ENCODE results near the gene THTPA.
"Not testable (repeated sequence)": the region's sequence is repeated elsewhere in the genome, so short reads cannot be mapped to it uniquely, and the experiment has no call there.

Gene THTPA

GRCh38 chr14:23568600-23569331, 12.7 kb downstream of the THTPA start:
- DNase-seq = no peak

DNA sequence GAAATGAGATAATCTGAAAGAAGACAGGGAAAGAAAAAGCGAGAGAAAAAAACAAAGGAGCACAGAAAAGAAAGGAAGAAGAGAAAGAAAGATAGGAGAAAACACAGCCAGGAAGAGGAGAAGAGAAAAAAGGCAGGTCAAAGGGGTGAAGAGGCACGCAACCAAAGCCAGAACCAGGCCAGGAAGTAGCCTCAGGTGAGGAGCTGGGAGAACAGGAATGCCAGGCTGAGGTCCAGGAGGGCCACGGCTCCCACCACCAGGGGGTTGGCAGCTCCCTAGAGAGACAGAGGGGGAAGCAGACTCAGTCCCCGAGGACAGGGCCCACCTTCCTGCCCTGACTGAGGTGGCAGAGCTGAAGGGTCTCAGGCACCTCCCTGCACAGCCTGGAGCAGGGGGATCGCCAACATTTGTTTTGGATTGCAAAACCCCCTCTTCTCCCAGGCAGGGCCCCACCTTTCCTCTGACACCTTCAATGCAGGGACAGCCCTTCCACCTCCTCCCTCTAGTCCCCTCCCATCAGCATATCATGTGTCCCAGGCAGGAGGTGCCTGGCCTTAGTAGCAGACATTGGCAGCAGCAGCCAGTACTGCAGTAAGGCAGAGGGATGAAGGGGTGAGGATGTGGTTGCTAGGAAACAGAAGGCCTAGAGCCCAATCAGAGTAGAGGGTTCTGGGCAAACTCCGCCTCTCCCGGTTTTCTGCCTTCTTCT, 13.5 kb downstream of the THTPA start:
- DNase-seq = no peak

- no peak for DNase-seq
These were observed 14.9 kb downstream of the THTPA start for GRCh38 chr14:23570806-23571483.

DNA sequence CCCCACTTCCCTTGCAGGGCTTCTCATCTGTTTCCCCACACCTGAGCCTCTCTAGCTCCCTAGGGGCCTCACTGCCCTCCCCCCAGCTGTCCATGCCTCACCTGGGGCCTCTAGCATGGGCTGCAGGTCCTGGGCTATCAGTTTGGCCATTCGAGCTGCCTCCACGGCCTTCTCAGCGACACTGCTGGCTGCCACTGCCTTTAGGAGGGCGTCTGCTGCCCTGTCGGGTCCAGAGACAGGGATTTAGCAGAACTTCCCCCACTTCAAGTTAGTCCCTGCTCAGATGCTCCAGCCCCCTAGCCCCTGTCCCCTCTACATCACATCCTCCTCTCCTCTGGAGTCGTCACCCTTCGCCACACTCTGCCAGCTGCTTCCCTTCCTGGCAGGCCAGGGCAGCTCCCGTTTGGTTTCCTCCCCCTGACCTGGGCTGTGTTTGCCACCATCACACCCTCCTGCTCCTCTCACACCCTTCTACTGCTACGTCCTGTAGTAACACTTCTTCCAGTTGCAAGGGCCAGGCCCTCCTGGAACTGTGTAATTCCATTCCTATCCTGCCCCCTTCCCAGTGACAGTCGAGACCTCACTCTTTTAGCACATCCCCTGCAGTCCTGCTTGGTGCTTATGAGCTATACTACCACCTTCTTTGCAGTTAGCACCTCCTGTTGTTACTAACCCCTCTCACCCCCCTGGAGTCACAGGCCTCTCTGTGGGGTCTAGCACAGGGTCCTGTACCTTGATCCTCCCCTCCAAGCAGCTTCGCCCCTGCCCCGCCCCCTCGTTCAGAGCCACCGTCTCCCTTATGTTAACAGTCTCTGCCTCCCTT, 15.8 kb downstream of the THTPA start:
- no peak for DNase-seq

- no peak for DNase-seq
These were observed 16.4 kb downstream of the THTPA start for GRCh38 chr14:23572524-23572828.

- DNase-seq = no peak
These were observed 16.8 kb downstream of the THTPA start for GRCh38 chr14:23572836-23573235.

- DNase-seq = no peak
These were observed 17.4 kb downstream of the THTPA start for GRCh38 chr14:23573384-23574015.

- DNase-seq = no peak
These were observed 21.1 kb downstream of the THTPA start for GRCh38 chr14:23577004-23577681.

DNA sequence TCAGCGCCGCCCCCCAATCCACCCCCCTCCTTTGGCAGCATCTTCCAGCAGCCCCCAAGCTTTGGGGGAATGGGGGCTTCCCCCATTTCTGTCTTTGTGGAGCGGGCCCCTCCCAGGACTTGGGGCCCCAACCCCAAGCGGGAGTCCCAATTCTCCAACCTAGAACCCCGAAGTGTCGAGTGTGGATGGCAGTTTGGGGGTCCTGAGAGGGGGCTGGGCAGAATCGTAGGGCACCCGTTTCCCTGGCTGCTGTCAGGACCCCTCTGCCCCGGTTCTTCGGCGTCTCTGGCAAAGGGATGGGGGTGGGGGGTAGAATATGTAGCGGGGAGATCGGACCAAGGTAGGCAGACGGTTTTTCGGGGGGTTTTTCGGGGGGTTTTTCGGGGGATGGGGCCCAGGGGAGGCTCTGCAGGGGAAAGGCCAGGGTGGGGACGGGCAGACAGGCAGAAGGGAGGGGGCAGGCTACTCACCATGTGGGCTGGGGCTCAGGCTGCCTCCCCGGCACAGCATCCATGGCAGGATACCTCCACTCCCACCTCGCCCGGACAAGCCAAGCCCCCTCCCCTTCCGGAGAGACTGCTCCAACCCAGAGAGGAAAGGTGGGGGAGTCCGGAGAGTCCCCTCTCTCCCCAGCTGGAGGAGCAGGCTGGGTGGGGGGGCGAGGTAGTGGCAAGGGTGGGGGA, 21.8 kb downstream of the THTPA start:
- no peak for DNase-seq

GRCh38 chr14:23578560-23579310, 22.7 kb downstream of the THTPA start, which contains the start of gene JPH4:
JPH4 (minus strand) TSS chr14:23578790; CDS start chr14:23577453, 1,337 bp downstream.
- no peak for DNase-seq

DNA sequence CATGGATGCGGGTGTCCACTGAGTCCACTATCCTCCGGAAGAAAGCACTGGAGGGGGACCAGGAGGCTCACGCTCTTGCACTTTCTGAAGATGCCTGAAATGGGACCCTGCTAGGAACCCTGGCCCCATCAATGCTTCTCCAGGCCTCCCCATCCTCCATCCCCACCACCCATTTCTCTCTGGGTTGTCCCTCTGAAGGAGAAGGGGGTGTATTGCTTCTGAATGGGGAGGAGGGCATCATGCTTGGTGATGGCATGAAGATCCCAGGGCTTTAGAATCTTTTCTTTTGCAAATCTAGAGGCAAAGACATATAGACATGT, 23.2 kb downstream of the THTPA start:
- DNase-seq = no peak

- no peak for DNase-seq
These were observed 23.7 kb downstream of the THTPA start for GRCh38 chr14:23579739-23580138.

DNA sequence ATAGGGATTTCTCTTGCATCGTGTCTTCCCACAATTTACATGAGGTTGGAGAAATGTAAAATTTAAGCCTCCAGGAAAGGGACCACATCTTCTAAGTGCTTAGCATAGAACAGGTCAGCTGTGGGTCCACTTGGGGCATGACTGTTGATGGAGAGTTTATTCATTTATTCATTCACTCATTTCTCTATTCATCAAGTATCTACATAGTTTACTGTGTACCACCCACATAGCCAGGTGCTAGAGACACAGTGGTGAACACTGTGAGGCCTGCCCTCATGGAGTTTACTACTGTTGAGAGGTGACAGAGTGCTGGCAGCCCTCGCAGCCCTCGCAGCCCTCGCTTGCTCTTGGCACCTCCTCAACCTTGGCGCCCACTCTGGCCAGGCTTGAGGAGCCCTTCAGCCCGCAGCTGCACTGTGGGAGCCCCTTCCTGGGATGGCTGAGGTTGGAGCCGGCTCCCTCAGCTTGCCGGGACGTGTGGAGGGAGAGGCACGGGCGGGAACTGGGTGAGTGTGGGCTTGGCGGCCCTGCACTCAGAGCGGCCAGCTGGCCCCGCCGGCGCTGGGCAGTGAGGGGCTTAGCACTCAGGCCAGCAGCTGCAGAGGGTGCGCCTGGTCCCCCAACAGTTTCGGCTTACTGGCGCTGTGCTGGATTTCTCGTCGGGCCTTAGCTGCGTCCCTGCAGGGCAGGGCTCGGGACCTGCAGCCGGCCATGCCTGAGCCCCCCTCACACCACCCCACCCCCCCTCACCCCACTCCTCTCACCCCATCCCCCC, 24.3 kb downstream of the THTPA start:
- no peak for DNase-seq

GRCh38 chr14:23580948-23581281, 24.8 kb downstream of the THTPA start:
- no peak for DNase-seq

GRCh38 chr14:23582906-23583760, 27.1 kb downstream of the THTPA start:
- no peak for DNase-seq

DNA sequence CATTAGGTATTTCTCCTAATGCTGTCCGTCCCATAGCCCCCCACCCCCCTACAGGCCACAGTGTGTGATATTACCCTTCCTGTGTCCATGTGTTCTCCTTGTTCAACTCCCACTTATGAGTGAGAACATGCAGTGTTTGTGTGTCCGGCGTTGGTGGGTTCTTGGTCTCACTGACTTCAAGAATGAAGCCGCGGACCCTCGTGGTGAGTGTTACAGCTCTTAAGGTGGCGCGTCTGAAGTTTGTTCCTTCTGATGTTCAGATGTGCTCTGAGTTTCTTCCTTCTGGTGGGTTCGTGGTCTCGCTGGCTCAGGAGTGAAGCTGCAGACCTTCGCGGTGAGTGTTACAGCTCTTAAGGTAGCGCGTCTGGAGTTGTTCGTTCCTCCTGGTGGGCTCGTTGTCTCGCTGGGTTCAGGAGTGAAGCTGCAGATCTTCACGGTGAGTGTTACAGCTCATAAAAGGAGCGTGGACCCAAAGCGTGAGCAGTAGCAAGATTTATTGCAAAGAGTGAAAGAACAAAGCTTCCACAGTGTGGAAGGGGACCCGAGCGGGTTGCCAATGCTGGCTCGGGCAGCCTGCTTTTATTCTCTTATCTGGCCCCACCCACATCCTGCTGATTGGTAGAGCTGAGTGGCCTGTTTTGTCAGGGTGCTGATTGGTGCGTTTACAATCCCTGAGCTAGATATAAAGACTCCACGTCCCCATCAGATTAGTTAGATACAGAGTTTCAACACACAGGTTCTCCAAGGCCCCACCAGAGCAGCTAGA, 27.9 kb downstream of the THTPA start:
- DNase-seq = not testable (repeated sequence)

GRCh38 chr14:23584527-23585203, 28.6 kb downstream of the THTPA start:
- not testable (repeated sequence) for DNase-seq

All from CD4-positive, alpha-beta T cell treated with Interleukin-12 subunit alpha and Interleukin-12 subunit beta, for 1 hour (primary cell).